HCT116 (cell line): ENCODE data around the gene KCNE1. TPM values are rescaled to one million over a fixed set of nuclear protein-coding genes. Genes with fewer than 3 reads are reported as not detected.

Source experiments
- ATAC-seq: fragments of 200-7000 bp; cut with Tn5 transposase; 2 replicates; pipeline ENCODE4 v1.9.1; 2020; ENCODE audit warnings: mild to moderate bottlenecking, moderate library complexity
- BruUV-seq: library from RNA; stranded (reverse); fragments of 400-500 nt; replicated peaks from 2 replicates; lab custom pipeline; 2021; lab: Mats Ljungman, UMichigan
- CTCF ChIA-PET: fragments of 300-600 bp; sonication (Branson Sonifier 250); formaldehyde crosslinking; loops from one replicate; lab custom pipeline; 2021; ENCODE audit warnings: antibody characterized with exemption; lab: Charles Lee
- POLR2A ChIA-PET: fragments of 300-600, 350-600 bp; sonication (Branson Sonifier 250); formaldehyde crosslinking; loops from one replicate; lab custom pipeline; 2021; ENCODE audit warnings: antibody characterized with exemption; lab: Charles Lee
- RAD21 ChIA-PET, 2 experiments: fragments of 300-600 bp; sonication (Branson Sonifier 250); formaldehyde crosslinking; loops; one replicate each; lab custom pipeline; 2023; ENCODE audit warnings: low total read pairs in 2 of 2; ENCODE audit not compliant: uncharacterized antibody in 2 of 2, unreplicated experiment in 2 of 2, low non-redundant PET in 1 of 2; lab: Charles Lee
- DNase-seq: peaks from one replicate; pipeline ENCODE4 v3.0.0-alpha.2; 2010; ENCODE audit warnings: low read depth, low spot score
- H2AFZ ChIP-seq: fragments of 200-600 bp; shearing (Covaris generic), sonication (generic); 2 replicates; pipeline ENCODE4 v1.6.1; 2017; ENCODE audit warnings: low read depth, mixed run types, mixed read lengths, antibody characterized with exemption, low read length; ENCODE audit not compliant: poor library complexity, severe bottlenecking
- H3K27ac ChIP-seq: 2 replicates; pipeline ENCODE4 v1.5.1; 2012; ENCODE audit warnings: low read depth, low read length
- H3K27me3 ChIP-seq: fragments of 200-600 bp; sonication (generic); 2 replicates; pipeline ENCODE4 v1.6.1; 2016; ENCODE audit warnings: mixed run types, low read length, mixed read lengths; ENCODE audit not compliant: insufficient read depth
- H3K36me3 ChIP-seq, 2 experiments: fragments of 200-500 bp in 1 of 2; fragments of 200-600 bp in 1 of 2; sonication (Bioruptor generic) in 1 of 2; sonication (generic) in 1 of 2; 2 replicates each; pipeline versions ENCODE4 v1.5.1 to v1.6.1; 2014 to 2016; ENCODE audit warnings: low read length in 2 of 2, inconsistent platforms in 1 of 2, mixed read lengths in 1 of 2, mixed run types in 1 of 2; ENCODE audit not compliant: insufficient read depth in 2 of 2, control insufficient read depth in 1 of 2
- H3K4me1 ChIP-seq, 2 experiments: fragments of 200-600 bp in 1 of 2; sonication (generic) in 1 of 2; 2 replicates each; pipeline versions ENCODE4 v1.5.1 to v1.6.1; 2012 to 2017; ENCODE audit warnings: low read length in 2 of 2, inconsistent platforms in 1 of 2, mild to moderate bottlenecking in 1 of 2, mixed read lengths in 1 of 2, mixed run types in 1 of 2, moderate library complexity in 1 of 2; ENCODE audit not compliant: insufficient read depth in 2 of 2, control insufficient read depth in 1 of 2
- H3K4me2 ChIP-seq: fragments of 200-600 bp; sonication (generic); 2 replicates; pipeline ENCODE4 v1.6.1; 2017; ENCODE audit warnings: mixed run types, low read length, mixed read lengths
- H3K4me3 ChIP-seq, 2 experiments: fragments of 200-600 bp in 1 of 2; sonication (generic) in 1 of 2; replicated peaks in 1 of 2; 2 replicates each; pipeline ENCODE4 v1.5.1; 2011 to 2016; ENCODE audit warnings: low read length in 2 of 2, control low read depth in 1 of 2, low read depth in 1 of 2, mild to moderate bottlenecking in 1 of 2, mixed read lengths in 1 of 2, mixed run types in 1 of 2
- H3K79me2 ChIP-seq: fragments of 200-600 bp; sonication (generic); 2 replicates; pipeline ENCODE4 v1.6.1; 2017; ENCODE audit warnings: mild to moderate bottlenecking, mixed run types, low read length, moderate library complexity, mixed read lengths; ENCODE audit not compliant: insufficient read depth
- H3K9ac ChIP-seq: fragments of 200-600 bp; sonication (generic); 2 replicates; pipeline ENCODE4 v1.6.1; 2016; ENCODE audit warnings: low read length, mixed read lengths
- H3K9me2 ChIP-seq: fragments of 200-600 bp; sonication (generic), shearing (Covaris generic); 2 replicates; pipeline ENCODE4 v1.6.1; 2017; ENCODE audit warnings: mixed run types, mild to moderate bottlenecking, moderate library complexity; ENCODE audit not compliant: insufficient read depth
- H3K9me3 ChIP-seq, 2 experiments: fragments of 200-500 bp in 1 of 2; fragments of 200-600 bp in 1 of 2; sonication (Bioruptor generic) in 1 of 2; sonication (generic) in 1 of 2; 2 replicates each; pipeline ENCODE4 v1.6.1; 2014 to 2017; ENCODE audit warnings: low read length in 2 of 2, mixed read lengths in 2 of 2, inconsistent platforms in 1 of 2, low read depth in 1 of 2, mild to moderate bottlenecking in 1 of 2, mixed run types in 1 of 2, moderate library complexity in 1 of 2; ENCODE audit not compliant: control insufficient read depth in 1 of 2, insufficient read depth in 1 of 2
- H4K20me1 ChIP-seq: fragments of 200-600 bp; sonication (generic), shearing (Covaris generic); 2 replicates; pipeline ENCODE4 v1.6.1; 2017; ENCODE audit warnings: mixed run types, mild to moderate bottlenecking, moderate library complexity; ENCODE audit not compliant: insufficient read depth
- ELF1 ChIP-seq: IDR thresholded peaks from 2 replicates; pipeline ENCODE4 v1.6.1; 2012; ENCODE audit warnings: low read depth, borderline replicate concordance
- EZH2phosphoT487 ChIP-seq: fragments of 200-600 bp; IDR thresholded peaks from 2 replicates; pipeline ENCODE4 v1.6.1; 2018; ENCODE audit warnings: antibody characterized with exemption, borderline replicate concordance
- JUND ChIP-seq: IDR thresholded peaks from 2 replicates; pipeline ENCODE4 v1.6.1; 2012
- RAD21 ChIP-seq: IDR thresholded peaks from 2 replicates; pipeline ENCODE4 v1.6.1; 2012; ENCODE audit warnings: low read depth, mild to moderate bottlenecking
- SIN3A ChIP-seq: IDR thresholded peaks from 2 replicates; pipeline ENCODE4 v1.6.1; 2012; ENCODE audit warnings: low read depth
- SP1 ChIP-seq: IDR thresholded peaks from 2 replicates; pipeline ENCODE4 v1.6.1; 2012; ENCODE audit warnings: low read depth
- SRF ChIP-seq: IDR thresholded peaks from 2 replicates; pipeline ENCODE4 v1.6.1; 2012; ENCODE audit warnings: low read depth
- TCF7L2 ChIP-seq: IDR thresholded peaks from 2 replicates; pipeline ENCODE4 v1.7.0; 2011; ENCODE audit warnings: borderline replicate concordance, inconsistent platforms; ENCODE audit not compliant: insufficient read depth, insufficient read length; ENCODE audit errors: extremely low read depth
- intact Hi-C: fragments of 100-400 bp; cut with micrococcal nuclease; formaldehyde crosslinking; loops from 2 replicates; pipeline ENCODE4 v1.10.0; 2022
- total RNA-seq: library from RNA; stranded (reverse); gene quantifications from one replicate; pipeline ENCODE4 v1.2.1, GENCODE V29; 2021; ENCODE audit not compliant: unreplicated experiment
- TF ChIP-seq, protein P1 (sequence below): IDR thresholded peaks from 2 replicates; pipeline ENCODE4 v1.6.1; 2012
- TF ChIP-seq, protein P2 (sequence below): IDR thresholded peaks from 2 replicates; pipeline ENCODE4 v1.6.1; 2012; ENCODE audit warnings: low read depth

The KCNE1 gene
- total RNA-seq, 1 experiment from 2014 or later, result not detected

DNA sequence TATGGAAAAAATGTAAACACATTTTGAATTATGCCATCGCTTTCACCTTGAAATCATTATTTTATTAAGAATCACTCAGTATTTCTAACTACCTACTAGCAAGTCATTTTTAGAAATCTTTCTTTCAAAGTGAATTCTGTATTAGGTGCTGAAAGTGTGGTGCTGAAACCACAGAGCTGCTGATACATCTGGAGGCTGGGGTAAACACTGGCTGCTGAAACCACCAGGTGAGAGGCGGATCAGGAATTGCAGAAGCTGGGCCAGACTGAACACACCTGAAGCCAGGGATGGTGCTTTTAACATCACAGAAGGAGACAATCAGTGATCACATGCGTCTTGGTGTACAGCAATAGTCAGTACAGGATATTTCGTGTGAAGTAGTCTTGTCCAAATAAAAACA lies 42.2 kb upstream of the KCNE1 start:
- CTCF ChIA-PET, result interaction anchor here (2.3 kb wide), 1 partner anchor 10 kb away, joined by 6 read pairs; no protein-coding TSS in a partner anchor

More for the DNA sequence above, 42.2 kb upstream of the KCNE1 start:
- Histone ChIP-seq H3K36me3 (no peaks in the 10 kb centered on the region), H3K4me2 (no peak overlapping the region), H4K20me1 (no peaks in the 10 kb centered on the region), H3K79me2 (no peaks in the 10 kb centered on the region), H3K9me2 (no peaks in the 10 kb centered on the region), H2AFZ (no peak overlapping the region), H3K27ac (no peak overlapping the region), H3K9ac (no peak overlapping the region), H3K9me3 (peaks cover 0 to 5% of the 10 kb centered on the region in 2 experiments; a peak in 1 of 4 replicates), H3K27me3 (no peaks in the 10 kb centered on the region), H3K4me3 (no peak overlapping the region), H3K4me1 (peaks cover 0 to 12% of the 10 kb centered on the region in 2 experiments; a peak in 2 of 4 replicates)
- BruUV-seq, result no TSS peak
- no peak for DNase-seq
- POLR2A ChIA-PET, result no interaction called here
- RAD21 ChIA-PET, result no interaction called here
- intact Hi-C loops, result loop anchor here (10.0 kb wide), 1 partner anchor 61 kb away; the partner anchor contains the start of gene RCAN1
- ATAC-seq, result no peak
- TF ChIP-seq JUND, result no peak
- TF ChIP-seq ELF1, result no peak
- TF ChIP-seq, protein P1, sequence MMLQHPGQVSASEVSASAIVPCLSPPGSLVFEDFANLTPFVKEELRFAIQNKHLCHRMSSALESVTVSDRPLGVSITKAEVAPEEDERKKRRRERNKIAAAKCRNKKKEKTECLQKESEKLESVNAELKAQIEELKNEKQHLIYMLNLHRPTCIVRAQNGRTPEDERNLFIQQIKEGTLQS, result no peak
- no peak for TF ChIP-seq SP1
- TF ChIP-seq SIN3A, result no peak
- no peak for TF ChIP-seq SRF
- TF ChIP-seq, protein P2, sequence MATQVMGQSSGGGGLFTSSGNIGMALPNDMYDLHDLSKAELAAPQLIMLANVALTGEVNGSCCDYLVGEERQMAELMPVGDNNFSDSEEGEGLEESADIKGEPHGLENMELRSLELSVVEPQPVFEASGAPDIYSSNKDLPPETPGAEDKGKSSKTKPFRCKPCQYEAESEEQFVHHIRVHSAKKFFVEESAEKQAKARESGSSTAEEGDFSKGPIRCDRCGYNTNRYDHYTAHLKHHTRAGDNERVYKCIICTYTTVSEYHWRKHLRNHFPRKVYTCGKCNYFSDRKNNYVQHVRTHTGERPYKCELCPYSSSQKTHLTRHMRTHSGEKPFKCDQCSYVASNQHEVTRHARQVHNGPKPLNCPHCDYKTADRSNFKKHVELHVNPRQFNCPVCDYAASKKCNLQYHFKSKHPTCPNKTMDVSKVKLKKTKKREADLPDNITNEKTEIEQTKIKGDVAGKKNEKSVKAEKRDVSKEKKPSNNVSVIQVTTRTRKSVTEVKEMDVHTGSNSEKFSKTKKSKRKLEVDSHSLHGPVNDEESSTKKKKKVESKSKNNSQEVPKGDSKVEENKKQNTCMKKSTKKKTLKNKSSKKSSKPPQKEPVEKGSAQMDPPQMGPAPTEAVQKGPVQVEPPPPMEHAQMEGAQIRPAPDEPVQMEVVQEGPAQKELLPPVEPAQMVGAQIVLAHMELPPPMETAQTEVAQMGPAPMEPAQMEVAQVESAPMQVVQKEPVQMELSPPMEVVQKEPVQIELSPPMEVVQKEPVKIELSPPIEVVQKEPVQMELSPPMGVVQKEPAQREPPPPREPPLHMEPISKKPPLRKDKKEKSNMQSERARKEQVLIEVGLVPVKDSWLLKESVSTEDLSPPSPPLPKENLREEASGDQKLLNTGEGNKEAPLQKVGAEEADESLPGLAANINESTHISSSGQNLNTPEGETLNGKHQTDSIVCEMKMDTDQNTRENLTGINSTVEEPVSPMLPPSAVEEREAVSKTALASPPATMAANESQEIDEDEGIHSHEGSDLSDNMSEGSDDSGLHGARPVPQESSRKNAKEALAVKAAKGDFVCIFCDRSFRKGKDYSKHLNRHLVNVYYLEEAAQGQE, result no peak
- TF ChIP-seq RAD21, result no peak
- no peak for TF ChIP-seq TCF7L2
- no peak for TF ChIP-seq EZH2phosphoT487
